Stomach (tissue), 9 donors: ENCODE results near the gene FAM117A. TPM values are rescaled to one million over a fixed set of nuclear protein-coding genes. Genes with fewer than 3 reads are reported as not detected.
A peak's percentile ranks its signal among the peaks of the same experiment; 100 is the strongest.

ENCODE experiments used
- DNase-seq, 2 donors: peaks; one replicate each; pipeline versions ENCODE4 v3.0.0 to v3.0.0-alpha.2; 2013 to 2019
- H3K27ac ChIP-seq, 5 donors: fragments of 200-600 bp in 4 of 5; sonication (generic) in 4 of 5; one replicate each; pipeline ENCODE4 v1.5.1; 2013 to 2019; ENCODE audit warnings: mild to moderate bottlenecking in 1 of 5, moderate library complexity in 1 of 5
- H3K27me3 ChIP-seq, 3 donors: fragments of 200-600 bp; sonication (generic); one replicate each; pipeline ENCODE4 v1.5.1; 2017 to 2019; ENCODE audit warnings: mixed run types in 1 of 3
- H3K36me3 ChIP-seq, 4 donors: fragments of 200-600 bp; sonication (generic); 1 replicate in 3 of 4; 2 replicates in 1 of 4; pipeline ENCODE4 v1.5.1; 2016 to 2019
- H3K4me1 ChIP-seq, 4 donors: fragments of 200-600 bp; sonication (generic); one replicate each; pipeline ENCODE4 v1.5.1; 2016 to 2019
- H3K4me3 ChIP-seq, 4 donors: fragments of 200-600 bp; sonication (generic) in 3 of 4; one replicate each; pipeline ENCODE4 v1.5.1; 2016 to 2019; ENCODE audit warnings: mild to moderate bottlenecking in 1 of 4
- H3K9me3 ChIP-seq, 4 donors: fragments of 200-600 bp; sonication (generic); one replicate each; pipeline ENCODE4 v1.5.1; 2016 to 2019
- CTCF ChIP-seq, 7 experiments: fragments of 450-650 bp in 4 of 7; fragments of 200-600 bp in 3 of 7; sonication (generic) in 3 of 7; IDR thresholded peaks; one replicate each; pipeline ENCODE4 v1.5.1; 2016 to 2019; ENCODE audit warnings: antibody characterized with exemption in 7 of 7, control low read depth in 2 of 7, mild to moderate bottlenecking in 1 of 7
- EP300 ChIP-seq: sonication (generic); formaldehyde crosslinking; IDR thresholded peaks from one replicate; pipeline ENCODE4 v1.6.1; 2017; ENCODE audit warnings: antibody characterized with exemption
- POLR2A ChIP-seq, 4 donors: fragments of 450-650 bp; IDR thresholded peaks; one replicate each; pipeline ENCODE4 v1.6.1; 2016; ENCODE audit warnings: antibody characterized with exemption in 4 of 4, control low read depth in 2 of 4, mild to moderate bottlenecking in 1 of 4, moderate library complexity in 1 of 4
- POLR2AphosphoS5 ChIP-seq, 3 donors: sonication (generic); formaldehyde crosslinking; IDR thresholded peaks; one replicate each; pipeline ENCODE4 v1.6.1; 2016; ENCODE audit warnings: antibody characterized with exemption in 3 of 3
- WGBS, 5 donors: extraction: QIAGEN DNeasy Blood & Tissue Kit in 3 of 5; methylation state at CpG; one replicate each; pipeline versions ENCODE4 v1.1.5 to v1.1.7; 2013 to 2018; 5-methylcytosine and 5-hydroxymethylcytosine counted together
- intact Hi-C: fragments of 100-400 bp; cut with DNase I; formaldehyde crosslinking; loops from one replicate; pipeline ENCODE4 v1.15.1; 2023; ENCODE audit warnings: low total_unique reads
- polyA plus RNA-seq, 3 donors: library from polyadenylated mRNA; stranded (reverse); fragments of 200-250 nt; gene quantifications; one replicate each; pipeline ENCODE4 v1.2.3, GENCODE V29; 2013
- total RNA-seq, 5 donors: library from RNA; depleted of rRNA; stranded (reverse); fragments of >200 nt; gene quantifications; one replicate each; pipeline versions ENCODE4 v1.1.0 to v1.2.3, GENCODE V29; 2014 to 2016
- donor health status: healthy with polysubstance abuse.
- donor health status: Bipolar disorder and iron deficiency.
- donor health status: healthy.

The FAM117A gene
- total and polyA plus RNA-seq, 8 donors = 0.58 to 39.7 (median 6.1) TPM

- Histone ChIP-seq H3K36me3 (no peaks in the 10 kb centered on the region), H3K27me3 (no peaks in the 10 kb centered on the region), H3K9me3 (no peaks in the 10 kb centered on the region), H3K4me1 (peaks cover 15 to 46% (median 36%) of the 10 kb centered on the region in 4 donors), H3K27ac (peak overlapping the region in 4 of 5 donors; percentile 52 to 74 (median 62)), H3K4me3 (no peak overlapping the region)
- DNase-seq = peak in 1 of 2 donors; percentile 69
- intact Hi-C loops = no loop called here
- no peak for TF ChIP-seq POLR2AphosphoS5 (IDR thresholded peaks at IDR 0.05)
- WGBS, 5 donors = 63 to 79% (median 68%) methylated on average over 8 of the region's 8 CpGs
Observed at GRCh38 chr17:49776551-49777300, 12.8 kb upstream of the FAM117A start.

GRCh38 chr17:49775546-49776260 is 11.8 kb upstream of the FAM117A start:
- no peak overlapping the region for H3K4me3 ChIP-seq
- no peaks in the 10 kb centered on the region for H3K36me3 ChIP-seq
- no peaks in the 10 kb centered on the region for H3K27me3 ChIP-seq
- intact Hi-C loops = no loop called here
- H3K4me1 ChIP-seq = peaks cover 15 to 46% (median 36%) of the 10 kb centered on the region in 4 donors
- DNase-seq = peak in 1 of 2 donors; percentile 23
- H3K9me3 ChIP-seq = no peaks in the 10 kb centered on the region
- peak overlapping the region in 4 of 5 donors; percentile 52 to 74 (median 62) for H3K27ac ChIP-seq
- WGBS, 5 donors = 73 to 79% (median 77%) methylated on average over 8 of the region's 8 CpGs
- TF ChIP-seq EP300 (no peak), POLR2AphosphoS5 (IDR thresholded peaks at IDR 0.05) (no peak), POLR2A (IDR thresholded peaks at IDR 0.05) (no peak)

GRCh38 chr17:49766918-49767530 is 3.1 kb upstream of the FAM117A start:
- intact Hi-C loops = loop anchor here (10.0 kb wide), 2 partner anchors 52 to 192 kb away; partner anchors contain the start of gene NXPH3
- H3K4me1 ChIP-seq = peaks cover 10 to 27% (median 22%) of the 10 kb centered on the region in 4 donors
- H3K9me3 ChIP-seq = no peaks in the 10 kb centered on the region
- no peaks in the 10 kb centered on the region for H3K27me3 ChIP-seq
- H3K36me3 ChIP-seq = no peaks in the 10 kb centered on the region
- no peak for TF ChIP-seq CTCF (IDR thresholded peaks at IDR 0.05)
- no peak overlapping the region for H3K4me3 ChIP-seq
- no peak overlapping the region for H3K27ac ChIP-seq
- DNase-seq = no peak
- WGBS, 5 donors = 68 to 80% (median 76%) methylated on average over 3 of the region's 3 CpGs

GRCh38 chr17:49764559-49765180 is 739 bp upstream of the FAM117A start:
- TF ChIP-seq POLR2AphosphoS5 (IDR thresholded peaks at IDR 0.05) (no peak), EP300 (no peak), CTCF (IDR thresholded peaks at IDR 0.05) (no peak), POLR2A (IDR thresholded peaks at IDR 0.05) (no peak)
- H3K27me3 ChIP-seq = no peaks in the 10 kb centered on the region
- peak overlapping the region in 4 of 5 donors; percentile 70 to 90 (median 85) for H3K27ac ChIP-seq
- H3K36me3 ChIP-seq = no peaks in the 10 kb centered on the region
- intact Hi-C loops = loop anchor here (10.0 kb wide), 2 partner anchors 50 to 190 kb away; partner anchors contain the start of gene NXPH3
- peaks cover 10 to 41% (median 29%) of the 10 kb centered on the region in 4 donors for H3K4me1 ChIP-seq
- H3K9me3 ChIP-seq = no peaks in the 10 kb centered on the region
- DNase-seq = peak in 1 of 2 donors; percentile 30
- 7 to 19% (median 13%) methylated on average over 8 of the region's 8 CpGs for WGBS, 5 donors
- peak overlapping the region; percentile 83 to 99 (median 88) for H3K4me3 ChIP-seq
